ENCODE results near the gene RBPMS2. TPM values are rescaled to one million over a fixed set of nuclear protein-coding genes. Genes with fewer than 3 reads are reported as not detected.
"Not testable (repeated sequence)": the region's sequence is repeated elsewhere in the genome, so short reads cannot be mapped to it uniquely, and the experiment has no call there.

The RBPMS2 gene
- total and polyA plus RNA-seq, 7 experiments from 2014 or later = 1.2 TPM; not detected in 6

DNA sequence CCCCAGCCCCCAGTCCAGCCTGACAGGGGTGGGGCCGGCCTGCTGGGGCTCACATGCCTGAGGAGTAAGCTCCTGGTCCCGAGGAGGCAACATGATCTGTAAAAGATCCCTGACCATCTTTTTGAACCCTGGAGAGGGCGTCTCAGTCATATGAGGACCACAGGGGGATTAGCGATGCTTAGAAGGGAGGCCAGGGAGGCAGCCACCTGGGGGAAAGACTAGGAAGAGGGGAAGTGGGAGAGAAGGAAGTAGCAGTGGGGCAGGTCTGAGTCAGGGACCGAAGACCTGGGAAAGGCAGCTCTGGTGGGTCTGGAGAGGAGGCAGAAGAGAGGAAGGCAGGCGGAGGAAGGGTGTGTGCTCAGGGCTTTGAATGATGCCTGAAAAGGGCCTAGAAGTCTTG lies 31.1 kb upstream of the RBPMS2 start:
- H3K27me3 Mint-ChIP-seq = peaks cover 0 to 15% (median 0%) of the 10 kb centered on the region in 5 donors
- no peak overlapping the region for H3K4me3 Mint-ChIP-seq
- H3K4me1 Mint-ChIP-seq = peaks cover 0 to 5% (median 0%) of the 10 kb centered on the region in 7 donors
- no peak for DNase-seq
- ChIA-PET CTCF (no interaction called here), POLR2A (no interaction called here)
- no peak overlapping the region for H3K4me3 ChIP-seq (ENCODE audit: low read length)
- H3K4me1 ChIP-seq (ENCODE audit: control insufficient read depth in 2 of 2, insufficient read depth in 2 of 2, low read length in 2 of 2) = peaks cover 0 to 3% of the 10 kb centered on the region in 2 donors
- H3K36me3 Mint-ChIP-seq = no peaks in the 10 kb centered on the region
- no peaks in the 10 kb centered on the region for H3K9me3 ChIP-seq (ENCODE audit: control insufficient read depth in 2 of 3, low read length in 3 of 3)
- H3K27ac Mint-ChIP-seq = no peak overlapping the region
- H3K27ac ChIP-seq (ENCODE audit: low read depth, low read length) = no peak overlapping the region
- H3K9me3 Mint-ChIP-seq = no peaks in the 10 kb centered on the region
- intact Hi-C loops (cut with micrococcal nuclease) = no loop called here
- H3K27me3 ChIP-seq (ENCODE audit: control insufficient read depth in 2 of 2, insufficient read depth in 2 of 2, low read length in 2 of 2) = no peaks in the 10 kb centered on the region
- ATAC-seq = no peak
- H3K36me3 ChIP-seq (ENCODE audit: control insufficient read depth in 2 of 3, insufficient read depth in 3 of 3, low read length in 3 of 3) = no peaks in the 10 kb centered on the region

DNA sequence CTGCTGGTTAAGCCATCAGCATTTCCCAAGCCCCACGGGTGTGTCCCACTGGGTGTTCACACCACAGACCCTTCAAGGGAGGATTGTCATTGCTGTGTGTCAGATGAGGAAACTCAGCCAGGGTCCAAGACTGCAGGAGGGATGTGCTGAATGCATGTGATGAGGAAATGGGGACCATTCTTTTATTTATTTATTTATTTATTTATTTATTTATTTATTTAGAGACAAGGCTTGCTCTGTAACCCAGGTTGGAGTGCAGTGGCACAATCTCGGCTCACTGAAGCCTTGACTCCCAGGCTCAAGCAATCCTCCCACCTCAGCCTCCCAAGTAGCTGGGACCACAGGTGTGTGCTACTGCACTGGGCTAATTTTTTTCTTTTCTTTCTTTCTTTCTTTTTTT lies 29.2 kb upstream of the RBPMS2 start:
- POLR2A ChIA-PET = no interaction called here
- Histone ChIP-seq H3K27me3 (ENCODE audit: control insufficient read depth in 2 of 2, insufficient read depth in 2 of 2, low read length in 2 of 2) (no peaks in the 10 kb centered on the region), H3K27ac (ENCODE audit: low read depth, low read length) (no peak overlapping the region), H3K9me3 (ENCODE audit: control insufficient read depth in 2 of 3, low read length in 3 of 3) (no peaks in the 10 kb centered on the region), H3K4me1 (ENCODE audit: control insufficient read depth in 2 of 2, insufficient read depth in 2 of 2, low read length in 2 of 2) (peaks cover 0 to under 1% of the 10 kb centered on the region in 2 donors), H3K4me3 (ENCODE audit: low read length) (no peak overlapping the region), H3K36me3 (ENCODE audit: control insufficient read depth in 2 of 3, insufficient read depth in 3 of 3, low read length in 3 of 3) (no peaks in the 10 kb centered on the region)
- DNase-seq (no peak), ATAC-seq (no peak)
- Mint-ChIP-seq H3K27ac (no peak overlapping the region), H3K4me3 (no peak overlapping the region), H3K9me3 (peaks cover 0 to 6% (median 0%) of the 10 kb centered on the region in 11 donors), H3K4me1 (peaks cover 0 to 4% (median 0%) of the 10 kb centered on the region in 7 donors), H3K36me3 (peaks cover 0 to 5% (median 0%) of the 10 kb centered on the region in 5 donors), H3K27me3 (peaks cover 0 to 15% (median 0%) of the 10 kb centered on the region in 5 donors)
- intact Hi-C loops (cut with micrococcal nuclease) = no loop called here
- CTCF ChIA-PET = interaction anchor here (0.6 to 1.1 kb wide), 4 partner anchors 22 to 704 kb away, joined by 3 to 5 read pairs (median 3); no protein-coding TSS in a partner anchor

DNA sequence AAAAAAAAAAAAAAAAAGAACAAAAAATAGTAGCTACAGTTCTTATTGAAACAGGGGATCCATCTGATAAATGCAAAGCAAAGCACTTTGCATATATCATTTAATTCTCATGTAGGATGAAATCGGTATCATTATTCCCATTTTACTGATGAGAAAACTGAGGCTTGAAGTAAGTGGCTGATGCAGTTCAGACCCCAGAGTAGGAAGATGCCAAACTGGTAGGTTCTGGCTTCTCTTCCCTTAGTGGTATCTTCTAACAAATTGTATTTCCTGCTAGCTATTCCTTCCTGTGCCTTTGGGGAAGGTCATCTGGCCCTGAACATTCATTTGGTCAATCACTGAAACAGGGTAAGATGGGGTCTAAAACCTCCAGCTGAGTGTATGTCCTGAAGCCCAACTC lies 28.1 kb upstream of the RBPMS2 start:
- no peak overlapping the region for H3K4me3 ChIP-seq (ENCODE audit: low read length)
- intact Hi-C loops (cut with micrococcal nuclease) = no loop called here
- H3K9me3 Mint-ChIP-seq = peaks cover 0 to 6% (median 0%) of the 10 kb centered on the region in 11 donors

DNA sequence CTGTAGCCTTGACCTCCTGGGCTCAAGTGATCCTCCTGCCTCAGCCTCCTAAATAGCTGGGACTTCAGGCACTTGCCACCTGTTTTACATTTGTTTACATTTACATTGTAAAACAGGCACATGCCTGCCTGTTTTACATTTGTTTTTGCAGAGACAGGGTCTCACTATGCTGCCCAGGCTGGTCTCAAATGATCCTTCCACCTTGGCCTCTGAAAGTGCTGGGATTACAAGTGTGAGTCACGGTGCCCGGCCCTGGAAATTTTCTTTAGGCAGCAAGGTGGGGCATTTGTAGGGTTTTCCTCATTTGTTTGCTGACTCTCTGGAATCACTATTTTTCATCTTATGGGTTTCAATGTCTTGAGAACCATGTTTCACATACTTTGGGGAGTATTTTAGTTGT lies 25.1 kb upstream of the RBPMS2 start:
- peaks cover 0 to 6% (median 0%) of the 10 kb centered on the region in 11 donors for H3K9me3 Mint-ChIP-seq
- Histone ChIP-seq H3K36me3 (ENCODE audit: control insufficient read depth in 2 of 3, insufficient read depth in 3 of 3, low read length in 3 of 3) (no peaks in the 10 kb centered on the region), H3K27ac (ENCODE audit: low read depth, low read length) (no peak overlapping the region), H3K27me3 (ENCODE audit: control insufficient read depth in 2 of 2, insufficient read depth in 2 of 2, low read length in 2 of 2) (no peaks in the 10 kb centered on the region), H3K4me1 (ENCODE audit: control insufficient read depth in 2 of 2, insufficient read depth in 2 of 2, low read length in 2 of 2) (no peaks in the 10 kb centered on the region), H3K9me3 (ENCODE audit: control insufficient read depth in 2 of 3, low read length in 3 of 3) (no peaks in the 10 kb centered on the region), H3K4me3 (ENCODE audit: low read length) (no peak overlapping the region)
- intact Hi-C loops (cut with micrococcal nuclease) = no loop called here
- no peaks in the 10 kb centered on the region for H3K4me1 Mint-ChIP-seq
- H3K27me3 Mint-ChIP-seq = peaks cover 0 to 3% (median 0%) of the 10 kb centered on the region in 5 donors
- DNase-seq (no peak), ATAC-seq (no peak)
- CTCF ChIA-PET = interaction anchor here (0.7 kb wide), 1 partner anchor 1363 kb away, joined by 7 read pairs; no protein-coding TSS in a partner anchor
- H3K36me3 Mint-ChIP-seq = peaks cover 0 to 5% (median 0%) of the 10 kb centered on the region in 5 donors
- no peak overlapping the region for H3K4me3 Mint-ChIP-seq
- no peak overlapping the region for H3K27ac Mint-ChIP-seq
- POLR2A ChIA-PET = no interaction called here

More for the DNA sequence above, 28.1 kb upstream of the RBPMS2 start:
- ChIA-PET CTCF (interaction anchor here (0.7 to 1.3 kb wide), 3 partner anchors 12 to 41 kb away, joined by 3 to 4 read pairs (median 3); no protein-coding TSS in a partner anchor), POLR2A (no interaction called here)
- ATAC-seq (no peak), DNase-seq (no peak)
- H3K4me3 Mint-ChIP-seq = no peak overlapping the region
- H3K4me1 Mint-ChIP-seq = peaks cover 0 to under 1% (median 0%) of the 10 kb centered on the region in 7 donors
- Histone ChIP-seq H3K9me3 (ENCODE audit: control insufficient read depth in 2 of 3, low read length in 3 of 3) (no peaks in the 10 kb centered on the region), H3K36me3 (ENCODE audit: control insufficient read depth in 2 of 3, insufficient read depth in 3 of 3, low read length in 3 of 3) (no peaks in the 10 kb centered on the region), H3K27me3 (ENCODE audit: control insufficient read depth in 2 of 2, insufficient read depth in 2 of 2, low read length in 2 of 2) (no peaks in the 10 kb centered on the region), H3K27ac (ENCODE audit: low read depth, low read length) (no peak overlapping the region), H3K4me1 (ENCODE audit: control insufficient read depth in 2 of 2, insufficient read depth in 2 of 2, low read length in 2 of 2) (no peaks in the 10 kb centered on the region)
- H3K27ac Mint-ChIP-seq = no peak overlapping the region
- H3K27me3 Mint-ChIP-seq = peaks cover 0 to 8% (median 0%) of the 10 kb centered on the region in 5 donors
- peaks cover 0 to 5% (median 0%) of the 10 kb centered on the region in 5 donors for H3K36me3 Mint-ChIP-seq

DNA sequence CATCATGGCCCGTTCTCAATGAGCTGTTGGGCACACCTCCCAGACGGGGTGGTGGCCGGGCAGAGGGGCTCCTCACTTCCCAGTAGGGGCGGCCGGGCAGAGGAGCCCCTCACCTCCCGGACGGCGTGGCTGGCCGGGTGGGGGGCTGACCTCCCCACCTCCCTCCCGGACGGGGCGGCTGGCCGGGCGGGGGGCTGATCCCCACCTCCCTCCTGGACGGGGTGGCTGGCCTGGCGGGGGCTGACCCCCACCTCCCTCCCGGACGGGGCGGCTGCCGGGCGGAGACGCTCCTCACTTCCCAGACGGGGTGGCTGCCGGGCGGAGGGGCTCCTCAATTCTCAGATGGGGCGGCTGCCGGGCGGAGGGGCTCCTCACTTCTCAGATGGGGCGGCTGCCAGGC lies 23.5 kb upstream of the RBPMS2 start:
- H3K9me3 ChIP-seq (ENCODE audit: control insufficient read depth in 2 of 3, low read length in 3 of 3); DNase-seq; H3K4me1 Mint-ChIP-seq; H3K27ac ChIP-seq (ENCODE audit: low read depth, low read length); H3K9me3 Mint-ChIP-seq; H3K4me3 ChIP-seq (ENCODE audit: low read length); H3K4me1 ChIP-seq (ENCODE audit: control insufficient read depth in 2 of 2, insufficient read depth in 2 of 2, low read length in 2 of 2); CTCF ChIA-PET; H3K36me3 Mint-ChIP-seq; H3K27ac Mint-ChIP-seq; intact Hi-C loops (cut with micrococcal nuclease); H3K4me3 Mint-ChIP-seq; H3K27me3 Mint-ChIP-seq; H3K27me3 ChIP-seq (ENCODE audit: control insufficient read depth in 2 of 2, insufficient read depth in 2 of 2, low read length in 2 of 2); H3K36me3 ChIP-seq (ENCODE audit: control insufficient read depth in 2 of 3, insufficient read depth in 3 of 3, low read length in 3 of 3); POLR2A ChIA-PET; ATAC-seq: not testable (repeated sequence)

DNA sequence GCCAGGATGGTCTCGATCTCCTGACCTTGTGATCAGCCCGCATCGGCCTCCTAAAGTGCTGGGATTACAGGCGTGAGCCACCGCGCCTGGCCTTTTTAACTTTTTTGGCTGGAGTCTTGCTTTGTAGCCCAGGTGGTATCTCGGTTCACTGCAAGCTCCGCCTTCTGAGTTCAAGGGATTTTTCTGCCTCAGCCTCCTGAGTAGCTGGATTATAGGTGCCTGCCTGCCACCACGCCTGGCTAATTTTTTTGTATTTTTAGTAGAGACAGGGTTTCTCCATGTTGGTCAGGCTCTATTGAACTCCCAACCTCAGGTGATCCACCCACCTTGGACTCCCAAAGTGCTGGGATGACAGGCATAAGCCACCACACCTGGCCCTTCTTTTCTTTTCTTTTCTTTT lies 20.5 kb upstream of the RBPMS2 start:
- H3K9me3 ChIP-seq (ENCODE audit: control insufficient read depth in 2 of 3, low read length in 3 of 3); H3K27ac ChIP-seq (ENCODE audit: low read depth, low read length); H3K9me3 Mint-ChIP-seq; intact Hi-C loops (cut with micrococcal nuclease); POLR2A ChIA-PET; ATAC-seq; H3K27me3 Mint-ChIP-seq; H3K4me1 Mint-ChIP-seq; H3K4me3 Mint-ChIP-seq; H3K36me3 ChIP-seq (ENCODE audit: control insufficient read depth in 2 of 3, insufficient read depth in 3 of 3, low read length in 3 of 3); H3K4me3 ChIP-seq (ENCODE audit: low read length); H3K27ac Mint-ChIP-seq; H3K27me3 ChIP-seq (ENCODE audit: control insufficient read depth in 2 of 2, insufficient read depth in 2 of 2, low read length in 2 of 2); DNase-seq; CTCF ChIA-PET; H3K36me3 Mint-ChIP-seq; H3K4me1 ChIP-seq (ENCODE audit: control insufficient read depth in 2 of 2, insufficient read depth in 2 of 2, low read length in 2 of 2): not testable (repeated sequence)

DNA sequence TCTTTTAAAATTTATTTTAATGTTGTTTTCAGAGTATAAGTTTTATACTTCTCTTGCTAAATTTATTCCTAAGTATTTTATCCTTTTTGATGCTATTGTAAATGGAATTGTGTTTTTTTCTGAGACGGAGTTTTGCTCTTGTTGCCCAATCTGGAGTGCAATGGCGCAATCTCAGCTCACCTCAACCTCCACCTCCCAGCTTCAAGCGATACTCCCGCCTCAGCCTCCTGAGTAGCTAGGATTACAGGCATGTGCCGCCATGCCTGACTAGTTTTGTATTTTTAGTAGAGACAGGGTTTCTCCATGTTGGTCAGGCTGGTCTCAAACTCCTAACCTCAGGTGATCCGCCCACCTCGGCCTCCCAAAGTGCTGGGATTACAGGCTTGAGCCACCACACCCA lies 19.9 kb upstream of the RBPMS2 start:
- not testable (repeated sequence) for H3K9me3 Mint-ChIP-seq

More for the DNA sequence above, 19.9 kb upstream of the RBPMS2 start:
- H3K27me3 Mint-ChIP-seq; intact Hi-C loops (cut with micrococcal nuclease); H3K27ac Mint-ChIP-seq; ATAC-seq; DNase-seq; H3K9me3 ChIP-seq (ENCODE audit: control insufficient read depth in 2 of 3, low read length in 3 of 3); H3K27ac ChIP-seq (ENCODE audit: low read depth, low read length); H3K4me1 Mint-ChIP-seq; H3K36me3 Mint-ChIP-seq; H3K4me1 ChIP-seq (ENCODE audit: control insufficient read depth in 2 of 2, insufficient read depth in 2 of 2, low read length in 2 of 2); H3K4me3 Mint-ChIP-seq; H3K27me3 ChIP-seq (ENCODE audit: control insufficient read depth in 2 of 2, insufficient read depth in 2 of 2, low read length in 2 of 2); POLR2A ChIA-PET; H3K36me3 ChIP-seq (ENCODE audit: control insufficient read depth in 2 of 3, insufficient read depth in 3 of 3, low read length in 3 of 3); H3K4me3 ChIP-seq (ENCODE audit: low read length): not testable (repeated sequence)
- CTCF ChIA-PET = interaction anchor here (0.7 kb wide), 1 partner anchor 386 kb away, joined by 4 read pairs; no protein-coding TSS in a partner anchor
